Embryonic facial prominence (tissue), 1 donor: Measurements from ENCODE around the gene B3GALNT2.

Experiments used
- DNase-seq: peaks from one replicate; pipeline ENCODE4 v3.0.0-alpha.2; 2016; ENCODE audit errors: extremely low spot score

Gene B3GALNT2

GRCh38 chr1:235454021-235454420 is 50.2 kb downstream of the B3GALNT2 start:
- no peak for DNase-seq

GRCh38 chr1:235450886-235451483 is 53.3 kb downstream of the B3GALNT2 start:
- DNase-seq = no peak

- no peak for DNase-seq
Measured at GRCh38 chr1:235450433-235450832, 53.8 kb downstream of the B3GALNT2 start.

- no peak for DNase-seq
Measured at GRCh38 chr1:235448616-235449015, 55.6 kb downstream of the B3GALNT2 start.

- no peak for DNase-seq
Measured at GRCh38 chr1:235442788-235443429, 61.3 kb downstream of the B3GALNT2 start.

- no peak for DNase-seq
Measured at GRCh38 chr1:235441159-235441685, 63.0 kb downstream of the B3GALNT2 start.

GRCh38 chr1:235434001-235434400 is 70.3 kb downstream of the B3GALNT2 start:
- no peak for DNase-seq

GRCh38 chr1:235430991-235431390 is 73.3 kb downstream of the B3GALNT2 start:
- DNase-seq = no peak

- DNase-seq = no peak
Measured at GRCh38 chr1:235429143-235429542, 75.1 kb downstream of the B3GALNT2 start.

GRCh38 chr1:235427447-235427846 is 76.8 kb downstream of the B3GALNT2 start:
- no peak for DNase-seq

GRCh38 chr1:235426680-235427079 is 77.6 kb downstream of the B3GALNT2 start:
- no peak for DNase-seq

GRCh38 chr1:235426143-235426542 is 78.1 kb downstream of the B3GALNT2 start:
- DNase-seq = no peak

- no peak for DNase-seq
Measured at GRCh38 chr1:235425357-235425756, 78.9 kb downstream of the B3GALNT2 start.

- DNase-seq = no peak
Measured at GRCh38 chr1:235424092-235424491, 80.2 kb downstream of the B3GALNT2 start.

GRCh38 chr1:235423214-235423652 is 81.0 kb downstream of the B3GALNT2 start:
- DNase-seq = no peak

- no peak for DNase-seq
Measured at GRCh38 chr1:235421751-235422150, 82.5 kb downstream of the B3GALNT2 start.

- DNase-seq = no peak
Measured at GRCh38 chr1:235417086-235417697, 87.1 kb downstream of the B3GALNT2 start.

- DNase-seq = no peak
Measured at GRCh38 chr1:235416662-235417049, 87.6 kb downstream of the B3GALNT2 start.

GRCh38 chr1:235415008-235415904 is 89.0 kb downstream of the B3GALNT2 start:
- DNase-seq = no peak

GRCh38 chr1:235411489-235412486 is 92.5 kb downstream of the B3GALNT2 start:
- no peak for DNase-seq

GRCh38 chr1:235410467-235410866 is 93.8 kb downstream of the B3GALNT2 start:
- DNase-seq = no peak
